A172 (cell line): Measurements from ENCODE around the gene NDUFB10. TPM values are rescaled to one million over a fixed set of nuclear protein-coding genes. Genes with fewer than 3 reads are reported as not detected.
A peak's percentile ranks its signal among the peaks of the same experiment; 100 is the strongest.

ENCODE experiments used
- DNase-seq: peaks from one replicate; pipeline ENCODE4 v3.0.0-alpha.2; 2015; ENCODE audit warnings: low spot score
- total RNA-seq: library from RNA; depleted of rRNA; stranded (reverse); fragments of >200 nt; shearing (Covaris generic); gene quantifications from 2 replicates; pipeline ENCODE4 v1.2.3, GENCODE V29; 2014; rRNA removed

The NDUFB10 gene
- total RNA-seq, 1 experiment from 2014 or later, result 367 TPM

GRCh38 chr16:2001456-2002355 lies 42.4 kb downstream of the NDUFB10 start:
- DNase-seq, result no peak

DNA sequence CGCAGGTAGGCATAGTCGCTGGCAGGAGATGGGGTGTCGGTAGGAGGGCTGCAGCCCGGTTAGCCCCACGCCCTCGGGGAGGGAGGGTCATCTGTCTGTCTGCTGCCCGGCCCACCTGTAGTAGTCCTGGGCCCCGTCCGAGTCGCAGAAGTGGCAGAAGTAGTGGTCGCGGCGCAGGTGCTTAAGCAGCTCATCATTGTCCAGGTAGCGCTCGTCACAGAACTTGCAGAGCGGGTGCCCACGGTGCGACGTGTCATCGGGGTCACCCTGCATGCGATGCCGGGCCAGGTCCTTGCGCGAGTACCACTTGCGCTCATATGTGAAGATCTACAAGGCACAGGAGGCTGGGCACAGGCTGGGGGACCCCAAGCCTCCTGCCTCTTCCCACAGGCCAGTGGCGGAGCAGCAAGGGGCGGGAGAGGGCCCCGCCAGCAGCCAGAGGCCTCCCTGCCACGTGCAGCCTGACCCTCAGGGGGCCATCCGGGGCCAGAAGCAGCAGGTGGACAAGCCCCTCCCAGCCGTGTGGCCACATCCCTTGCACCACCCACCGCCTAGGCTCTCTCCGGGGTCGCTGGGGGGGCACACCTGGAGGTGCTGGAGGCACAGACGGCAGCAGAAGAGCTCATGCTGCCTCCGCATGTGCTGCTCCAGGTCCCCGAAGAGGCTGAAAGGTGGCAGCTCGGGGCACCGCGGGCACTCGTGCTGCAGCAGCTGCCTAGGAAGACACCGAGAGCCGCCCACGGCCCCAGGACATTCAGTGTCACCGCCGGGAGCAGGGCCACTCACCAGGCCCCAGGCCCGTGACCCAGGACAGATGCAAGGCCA lies 43.3 kb downstream of the NDUFB10 start:
- no peak for DNase-seq

- DNase-seq, result no peak
Observed at GRCh38 chr16:2003231-2003826, 44.0 kb downstream of the NDUFB10 start.

DNA sequence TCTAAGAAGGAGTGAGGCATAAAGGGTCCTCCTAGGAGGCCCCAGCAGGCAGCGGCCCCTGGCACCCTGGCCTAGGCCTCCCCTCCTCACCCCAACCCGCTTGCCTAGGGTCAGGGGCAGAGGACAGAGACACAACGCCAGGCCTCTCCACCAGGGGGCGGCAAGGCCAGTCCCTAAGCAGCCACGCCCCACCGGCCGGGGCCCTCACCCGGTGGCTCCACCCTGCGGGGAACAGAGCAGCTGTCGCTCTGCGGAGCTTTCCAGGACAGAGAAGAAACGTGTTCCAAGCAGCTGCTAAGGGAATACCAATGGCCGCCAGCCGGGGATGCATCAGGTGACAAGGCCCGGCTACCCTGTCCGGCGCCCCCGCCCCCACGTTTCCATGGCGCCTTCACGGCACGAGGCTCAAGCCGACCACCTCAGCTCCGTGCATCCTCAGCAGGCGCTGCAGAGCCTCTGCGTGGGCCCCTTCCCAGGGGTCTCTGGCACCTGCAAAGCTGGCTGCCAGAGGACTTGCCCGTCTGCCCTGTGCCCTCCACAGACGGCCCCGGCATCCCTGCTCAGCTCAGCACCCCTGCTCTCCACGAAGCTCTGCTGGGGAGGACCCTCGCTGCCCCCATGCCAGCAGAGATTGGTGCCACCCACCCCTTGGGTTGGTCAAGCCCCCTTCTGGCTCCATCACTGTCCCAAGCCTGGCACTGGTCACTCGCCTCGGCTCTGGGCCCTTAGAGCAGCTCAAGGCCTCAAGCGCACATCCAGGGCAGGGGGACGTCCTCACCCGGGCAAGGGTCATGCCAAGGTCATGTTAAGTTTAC lies 44.7 kb downstream of the NDUFB10 start:
- peak; percentile 86 for DNase-seq

DNA sequence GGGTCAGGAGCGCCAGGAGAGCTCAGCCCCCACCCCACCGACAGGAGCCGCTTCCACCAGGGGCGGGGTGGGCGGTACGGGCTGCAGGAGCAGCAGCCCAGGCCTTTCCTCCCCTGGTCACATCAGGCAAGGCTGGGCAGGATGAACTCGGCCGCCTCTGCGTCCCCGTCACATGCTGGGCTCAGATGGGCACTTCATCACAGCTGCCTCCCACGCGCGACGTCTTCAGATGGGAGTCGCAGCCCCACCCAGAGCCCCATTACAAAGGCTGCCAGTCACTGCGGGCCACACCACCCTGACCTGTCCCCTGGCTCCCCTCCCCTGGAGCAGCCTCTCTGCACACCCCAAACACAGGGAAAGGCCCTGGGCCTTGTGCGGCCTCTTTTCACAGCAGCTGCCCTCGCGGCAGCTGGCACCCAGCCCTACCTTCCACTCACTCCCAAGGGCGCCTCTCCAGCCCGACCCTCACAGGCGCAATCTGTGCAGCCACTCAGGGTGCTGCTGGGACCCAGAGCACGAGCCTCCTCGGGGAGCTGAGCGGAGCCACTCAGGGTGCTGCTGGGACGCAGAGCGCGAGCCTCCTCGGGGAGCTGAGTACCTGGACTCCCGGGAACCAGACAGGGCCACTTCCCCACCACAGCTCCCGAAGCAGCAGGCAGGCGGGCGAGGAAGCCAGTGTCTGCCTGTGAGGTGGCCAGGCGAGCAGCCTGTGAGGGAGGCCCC lies 45.6 kb downstream of the NDUFB10 start:
- no peak for DNase-seq

DNA sequence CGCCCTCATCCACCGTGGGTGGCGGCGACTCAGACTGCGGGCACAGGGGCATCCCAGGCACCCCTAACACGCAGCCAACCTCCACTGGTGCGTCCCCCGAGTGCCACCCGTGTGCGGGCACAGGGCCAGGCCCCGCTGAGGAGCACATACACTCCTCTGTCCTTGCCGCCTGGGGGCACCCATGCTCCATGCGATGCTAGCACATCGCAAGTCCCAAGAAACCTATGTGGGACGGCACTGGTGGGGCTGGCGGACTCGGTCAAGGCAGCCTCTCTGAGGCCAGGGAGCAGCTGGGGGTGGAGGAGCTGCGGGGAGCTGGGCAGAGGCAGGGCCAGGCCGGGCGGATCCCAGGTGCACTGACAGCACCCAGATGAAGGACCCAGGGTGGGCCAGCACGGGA lies 46.3 kb downstream of the NDUFB10 start:
- DNase-seq, result no peak

DNA sequence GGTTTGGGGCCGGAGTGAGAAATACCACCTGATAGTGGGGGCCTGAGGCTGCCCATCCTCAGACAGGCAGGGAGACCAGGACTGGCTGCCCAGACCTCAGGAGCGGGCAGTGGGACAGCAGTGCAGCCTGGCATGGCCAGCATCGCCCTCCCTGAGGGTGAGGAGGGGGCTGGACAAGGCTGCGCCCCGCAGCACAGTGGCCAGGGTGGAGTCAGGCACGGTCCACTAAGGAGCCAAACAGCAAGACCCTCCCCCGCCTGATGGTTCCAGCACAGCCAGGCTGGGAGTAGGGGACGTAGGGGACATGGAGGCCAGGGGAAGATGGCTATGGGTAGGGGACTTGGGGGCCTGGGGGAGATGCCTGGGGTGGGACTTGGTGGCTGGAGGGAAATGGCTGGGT lies 47.0 kb downstream of the NDUFB10 start:
- no peak for DNase-seq

GRCh38 chr16:2007081-2007836 lies 47.9 kb downstream of the NDUFB10 start:
- DNase-seq, result no peak

- peak; percentile 77 for DNase-seq
Observed at GRCh38 chr16:2008009-2008526, 48.7 kb downstream of the NDUFB10 start.

DNA sequence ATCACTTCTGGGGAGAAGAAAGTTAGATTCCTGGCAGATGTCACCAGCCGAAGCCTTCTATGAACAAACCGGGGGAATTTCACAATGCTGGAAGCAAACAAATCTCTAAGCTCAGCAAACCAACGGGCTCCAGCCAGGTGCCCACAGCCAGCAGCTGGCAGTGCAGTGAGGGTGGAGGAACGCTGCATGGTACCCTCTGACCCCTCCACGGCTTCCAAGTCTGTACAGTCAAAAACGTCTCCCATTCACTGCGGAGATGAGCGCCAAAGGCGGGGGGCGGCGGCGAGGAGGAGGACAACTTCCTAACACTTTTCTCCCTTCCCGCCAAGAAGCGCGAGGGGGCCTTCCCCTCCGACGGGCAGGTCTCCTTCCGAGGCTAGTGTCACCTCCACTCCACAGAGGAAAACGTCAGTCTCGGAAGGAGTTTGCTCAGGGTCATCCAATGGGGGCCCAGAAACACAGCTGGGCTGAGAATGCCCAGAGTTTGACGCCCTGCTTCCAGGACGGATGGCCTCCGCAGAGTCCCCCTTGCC lies 49.4 kb downstream of the NDUFB10 start:
- no peak for DNase-seq

GRCh38 chr16:2009164-2009711 lies 49.9 kb downstream of the NDUFB10 start:
- DNase-seq, result no peak

GRCh38 chr16:2009791-2010510 lies 50.6 kb downstream of the NDUFB10 start, which contains the start of gene ZNF598:
ZNF598 (minus strand) TSS chr16:2009821.
- DNase-seq, result peak; percentile 61

Other genes with a start within 250 kb of the NDUFB10 start
- 1.3 and 4.6 TPM in 2 replicates for gene NME3, start 188.0 kb upstream of the NDUFB10 start, total RNA-seq
- 7.8 and 15.8 TPM in 2 replicates for gene EME2, start 186.7 kb upstream of the NDUFB10 start, total RNA-seq
- 208 and 223 TPM in 2 replicates for gene MRPS34, start 186.4 kb upstream of the NDUFB10 start, total RNA-seq
- gene SPSB3, start 177.0 kb upstream of the NDUFB10 start, total RNA-seq, result 36.7 and 37.9 TPM in 2 replicates
- 161 and 195 TPM in 2 replicates for gene NUBP2, start 176.6 kb upstream of the NDUFB10 start, total RNA-seq
- not detected in 2 replicates for gene IGFALS, start 165.8 kb upstream of the NDUFB10 start, total RNA-seq
- 85.2 and 163 TPM in 2 replicates for gene HAGH, start 132.7 kb upstream of the NDUFB10 start, total RNA-seq
- gene FAHD1, start 132.3 kb upstream of the NDUFB10 start, total RNA-seq, result 77.1 and 89.7 TPM in 2 replicates
- 0.38 TPM in 1 of 2 replicates, not detected in the other for gene MEIOB, start 87.4 kb upstream of the NDUFB10 start, total RNA-seq
- not detected in 2 replicates for gene HS3ST6, start 41.1 kb upstream of the NDUFB10 start, total RNA-seq
- gene MSRB1, start 16.3 kb upstream of the NDUFB10 start, total RNA-seq, result 15.6 and 22.5 TPM in 2 replicates
- gene RPL3L, start 4.8 kb upstream of the NDUFB10 start, total RNA-seq, result 0.67 TPM in 1 of 2 replicates, not detected in the other
- gene RPS2, start 5.3 kb downstream of the NDUFB10 start, total RNA-seq, result 1,909 and 2,123 TPM in 2 replicates
- gene RNF151, start 7.3 kb downstream of the NDUFB10 start, total RNA-seq, result 0.17 TPM in 1 of 2 replicates, not detected in the other
- gene TBL3, start 12.5 kb downstream of the NDUFB10 start, total RNA-seq, result 73.6 and 82.8 TPM in 2 replicates
- 0.19 TPM in 1 of 2 replicates, not detected in the other for gene NOXO1, start 21.9 kb downstream of the NDUFB10 start, total RNA-seq
- 24.1 and 36.1 TPM in 2 replicates for gene GFER, start 24.7 kb downstream of the NDUFB10 start, total RNA-seq
- gene SYNGR3, start 30.4 kb downstream of the NDUFB10 start, total RNA-seq, result 21.8 and 29.3 TPM in 2 replicates
- 23.5 and 26.9 TPM in 2 replicates for gene ZNF598, start 50.3 kb downstream of the NDUFB10 start, total RNA-seq
- 0.14 TPM in 1 of 2 replicates, not detected in the other for gene NPW, start 60.2 kb downstream of the NDUFB10 start, total RNA-seq
- 124 and 154 TPM in 2 replicates for gene NHERF2, start 67.4 kb downstream of the NDUFB10 start, total RNA-seq
- 67.8 and 77.4 TPM in 2 replicates for gene NTHL1, start 88.3 kb downstream of the NDUFB10 start, total RNA-seq
- gene TSC2, start 88.4 kb downstream of the NDUFB10 start, total RNA-seq, result 46.3 and 47.7 TPM in 2 replicates
- gene PKD1, start 176.4 kb downstream of the NDUFB10 start, total RNA-seq, result 46.4 and 71.1 TPM in 2 replicates
- not detected in 2 replicates for gene RAB26, start 189.1 kb downstream of the NDUFB10 start, total RNA-seq
- 97.7 and 107 TPM in 2 replicates for gene TRAF7, start 196.2 kb downstream of the NDUFB10 start, total RNA-seq
- 0.46 and 1.5 TPM in 2 replicates for gene CASKIN1, start 237.1 kb downstream of the NDUFB10 start, total RNA-seq
- gene MLST8, start 245.9 kb downstream of the NDUFB10 start, total RNA-seq, result 43.2 and 64.5 TPM in 2 replicates